Psoas muscle (tissue), 8 donors: ENCODE measurements around the gene FAM47A. TPM values are rescaled to one million over a fixed set of nuclear protein-coding genes. Genes with fewer than 3 reads are reported as not detected.
A peak's percentile ranks its signal among the peaks of the same experiment; 100 is the strongest.

Experiments
- ATAC-seq, 4 donors: fragments of 200-7000 bp; cut with Tn5 transposase; one replicate each; pipeline ENCODE4 v1.9.1; 2020; ENCODE audit warnings: moderate library complexity in 3 of 4, mild to moderate bottlenecking in 2 of 4
- DNase-seq, 2 donors: peaks; one replicate each; pipeline ENCODE4 v3.0.0-alpha.2; 2020
- H3K27ac ChIP-seq: fragments of 200-600 bp; one replicate; pipeline ENCODE4 v1.8.0; 2022
- H3K27me3 ChIP-seq, 3 donors: fragments of 200-600 bp in 1 of 3; one replicate each; pipeline versions ENCODE4 v1.6.1 to v1.8.0; 2013 to 2022; ENCODE audit warnings: low read length in 2 of 3, mild to moderate bottlenecking in 2 of 3, moderate library complexity in 1 of 3; ENCODE audit not compliant: insufficient read depth in 3 of 3
- H3K36me3 ChIP-seq, 2 donors: fragments of 200-600 bp in 1 of 2; one replicate each; pipeline versions ENCODE4 v1.6.1 to v1.8.0; 2013 to 2022; ENCODE audit warnings: low read depth in 1 of 2, mild to moderate bottlenecking in 1 of 2, moderate library complexity in 1 of 2; ENCODE audit not compliant: insufficient read depth in 1 of 2
- H3K4me1 ChIP-seq: fragments of 200-600 bp; one replicate; pipeline ENCODE4 v1.8.0; 2022
- H3K4me3 ChIP-seq: fragments of 200-600 bp; one replicate; pipeline ENCODE4 v1.8.0; 2022; ENCODE audit warnings: mild to moderate bottlenecking
- H3K9me3 ChIP-seq: fragments of 200-600 bp; one replicate; pipeline ENCODE4 v1.8.0; 2022
- WGBS, 3 donors: extraction: QIAGEN DNeasy Blood & Tissue Kit; methylation state at CpG; one replicate each; pipeline versions ENCODE4 v1.1.6 to v1.1.7; 2013; 5-methylcytosine and 5-hydroxymethylcytosine counted together
- intact Hi-C, 2 donors: fragments of 100-400 bp; cut with DNase I; formaldehyde crosslinking; loops; one replicate each; pipeline versions ENCODE4 v1.11.0 to v1.14.2; 2022
- long read RNA-seq, 2 donors: library from polyadenylated mRNA; unstranded; transcript quantifications; one replicate each; pipeline ENCODE4 v2.0.0, GENCODE V29; 2021
- polyA plus RNA-seq, 3 donors: library from polyadenylated mRNA; stranded (reverse); fragments of 200-250 nt; gene quantifications; one replicate each; pipeline ENCODE4 v1.2.3, GENCODE V29; 2013
- total RNA-seq, 4 donors: library from RNA; stranded (reverse); fragmentation: NEBNext Ultra II Directional in 2 of 4; extraction: Animal tissue kit (Norgen Biotek cat#: 25700) in 2 of 4; gene quantifications; one replicate each; pipeline versions ENCODE4 v1.2.1 to v1.2.4, GENCODE V29; 2021 to 2023
- TF ChIP-seq, protein P1 (sequence below): fragments of 200-600 bp; IDR thresholded peaks from one replicate; pipeline ENCODE4 v1.8.0; 2022; ENCODE audit warnings: antibody characterized with exemption
- donor health status: healthy with polysubstance abuse.
- donor health status: DM: no; HTN: no; CAD: no; lungs with moderate emphysema.
- donor health status: Bipolar disorder and iron deficiency.
- donor health status: healthy.
- donor health status: DM: yes; HTN: yes; CAD: no.
- donor health status: DM: no; HTN: no; CAD: no.
- donor health status: DM: no; HTN: no; CAD: no.
- donor health status: DM: yes; HTN: yes; CAD: no.

The FAM47A gene
- total RNA-seq = not detected
- not detected for polyA plus RNA-seq
- long read RNA-seq, donor 1 = 0 reads
- long read RNA-seq, donor 2 = 0 reads

DNA sequence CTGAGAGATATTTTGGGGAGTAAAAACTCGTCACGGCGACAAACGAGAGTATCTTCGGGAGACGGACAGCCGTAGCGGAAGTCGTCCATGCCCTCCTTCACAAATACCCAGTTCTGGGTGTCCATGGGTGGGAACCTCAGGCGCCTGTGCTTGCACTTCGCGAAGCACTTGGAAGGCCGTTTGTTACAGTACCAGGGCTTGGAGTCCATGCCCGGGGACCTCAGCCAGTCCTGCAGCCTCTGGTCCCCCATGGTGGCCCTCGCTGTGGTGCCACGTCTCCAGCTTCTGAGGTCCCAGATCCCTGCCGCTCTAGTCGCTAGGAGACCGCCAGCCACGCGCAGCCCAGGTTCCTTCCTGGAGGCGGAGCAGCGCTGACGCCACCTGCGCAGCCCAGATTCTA lies at the start of gene FAM47A:
Gene FAM47A, minus strand, starts transcription at position 287 of the 400 bp plus-strand sequence. Its CDS starts 36 bp downstream, at position 251.
- H3K36me3 ChIP-seq = no peaks in the 10 kb centered on the region
- no peaks in the 10 kb centered on the region for H3K9me3 ChIP-seq
- no peak within 1 kb of the TSS for H3K27ac ChIP-seq
- H3K27me3 ChIP-seq = no peaks in the 10 kb centered on the region
- no peaks in the 10 kb centered on the region for H3K4me1 ChIP-seq
- ATAC-seq (no peak), DNase-seq (peak in 1 of 2 donors; percentile 19)
- H3K4me3 ChIP-seq = no peak within 1 kb of the TSS
- TF ChIP-seq, protein P1, sequence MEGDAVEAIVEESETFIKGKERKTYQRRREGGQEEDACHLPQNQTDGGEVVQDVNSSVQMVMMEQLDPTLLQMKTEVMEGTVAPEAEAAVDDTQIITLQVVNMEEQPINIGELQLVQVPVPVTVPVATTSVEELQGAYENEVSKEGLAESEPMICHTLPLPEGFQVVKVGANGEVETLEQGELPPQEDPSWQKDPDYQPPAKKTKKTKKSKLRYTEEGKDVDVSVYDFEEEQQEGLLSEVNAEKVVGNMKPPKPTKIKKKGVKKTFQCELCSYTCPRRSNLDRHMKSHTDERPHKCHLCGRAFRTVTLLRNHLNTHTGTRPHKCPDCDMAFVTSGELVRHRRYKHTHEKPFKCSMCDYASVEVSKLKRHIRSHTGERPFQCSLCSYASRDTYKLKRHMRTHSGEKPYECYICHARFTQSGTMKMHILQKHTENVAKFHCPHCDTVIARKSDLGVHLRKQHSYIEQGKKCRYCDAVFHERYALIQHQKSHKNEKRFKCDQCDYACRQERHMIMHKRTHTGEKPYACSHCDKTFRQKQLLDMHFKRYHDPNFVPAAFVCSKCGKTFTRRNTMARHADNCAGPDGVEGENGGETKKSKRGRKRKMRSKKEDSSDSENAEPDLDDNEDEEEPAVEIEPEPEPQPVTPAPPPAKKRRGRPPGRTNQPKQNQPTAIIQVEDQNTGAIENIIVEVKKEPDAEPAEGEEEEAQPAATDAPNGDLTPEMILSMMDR = no peak
- WGBS, 3 donors = 79 to 98% (median 90%) methylated on average over 20 to 25 of the region's 25 CpGs
- intact Hi-C loops = no loop called here

DNA sequence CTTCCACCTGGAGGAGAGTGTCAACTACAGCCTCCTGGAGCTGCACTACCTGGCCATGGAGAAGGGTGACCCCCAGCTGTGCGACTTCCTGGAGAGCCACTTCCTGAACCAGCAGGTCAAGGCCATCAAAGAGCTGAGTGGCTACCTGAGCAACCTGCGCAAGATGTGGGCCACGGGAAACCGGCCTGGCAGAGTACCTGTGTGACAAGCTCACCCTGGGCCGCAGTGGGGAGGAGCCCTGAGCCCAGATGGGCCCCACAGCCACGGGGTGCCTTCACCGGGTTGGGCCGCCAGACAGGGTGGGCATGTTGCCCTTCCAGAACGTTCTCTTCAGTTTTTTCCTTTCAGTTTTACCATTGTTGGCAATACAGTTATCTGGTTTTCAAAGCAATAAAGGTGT lies 15.2 kb upstream of the FAM47A start:
- no peak overlapping the region for H3K4me3 ChIP-seq
- 80 to 90% (median 87%) methylated on average over 8 to 9 of the region's 9 CpGs for WGBS, 3 donors
- DNase-seq (no peak), ATAC-seq (no peak)
- H3K4me1 ChIP-seq = no peaks in the 10 kb centered on the region
- H3K9me3 ChIP-seq = no peaks in the 10 kb centered on the region
- no peak overlapping the region for H3K27ac ChIP-seq
- no peaks in the 10 kb centered on the region for H3K36me3 ChIP-seq
- TF ChIP-seq, protein P1 = no peak
- intact Hi-C loops = no loop called here
- H3K27me3 ChIP-seq = no peaks in the 10 kb centered on the region

GRCh38 chrX:34146906-34147305 lies 14.8 kb upstream of the FAM47A start:
- intact Hi-C loops = no loop called here
- Histone ChIP-seq H3K27me3 (no peaks in the 10 kb centered on the region), H3K4me3 (no peak overlapping the region), H3K4me1 (no peaks in the 10 kb centered on the region), H3K9me3 (no peaks in the 10 kb centered on the region), H3K36me3 (no peaks in the 10 kb centered on the region), H3K27ac (no peak overlapping the region)
- 74 to 97% (median 95%) methylated on average over 22 to 30 of the region's 30 CpGs for WGBS, 3 donors
- ATAC-seq = no peak
- TF ChIP-seq, protein P1 = no peak
- DNase-seq = no peak

DNA sequence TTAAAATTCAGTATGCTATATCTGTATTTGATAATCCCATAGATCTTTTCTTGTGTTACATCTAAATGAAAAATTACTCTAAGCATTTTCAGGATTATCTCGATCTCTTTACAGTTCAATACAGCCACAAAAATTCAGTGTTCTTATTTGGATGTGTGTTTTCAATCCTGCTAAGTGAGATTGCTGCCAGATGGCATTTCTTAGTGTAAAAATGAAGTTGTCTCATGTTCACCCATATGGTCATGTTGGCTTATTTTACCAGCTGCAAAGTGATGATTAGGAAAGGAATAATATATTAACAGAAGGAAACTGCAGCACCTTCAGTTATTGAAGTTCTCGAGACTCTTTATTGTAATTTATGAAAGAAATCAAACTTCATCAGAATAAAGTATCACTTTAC lies 12.1 kb upstream of the FAM47A start:
- Histone ChIP-seq H3K9me3 (no peaks in the 10 kb centered on the region), H3K4me1 (no peaks in the 10 kb centered on the region), H3K4me3 (no peak overlapping the region), H3K27me3 (no peaks in the 10 kb centered on the region), H3K27ac (no peak overlapping the region), H3K36me3 (no peaks in the 10 kb centered on the region)
- 40 to 59% (median 42%) methylated on average over 2 of the region's 2 CpGs for WGBS, 3 donors
- intact Hi-C loops = no loop called here
- DNase-seq (no peak), ATAC-seq (no peak)
- TF ChIP-seq, protein P1 = no peak

DNA sequence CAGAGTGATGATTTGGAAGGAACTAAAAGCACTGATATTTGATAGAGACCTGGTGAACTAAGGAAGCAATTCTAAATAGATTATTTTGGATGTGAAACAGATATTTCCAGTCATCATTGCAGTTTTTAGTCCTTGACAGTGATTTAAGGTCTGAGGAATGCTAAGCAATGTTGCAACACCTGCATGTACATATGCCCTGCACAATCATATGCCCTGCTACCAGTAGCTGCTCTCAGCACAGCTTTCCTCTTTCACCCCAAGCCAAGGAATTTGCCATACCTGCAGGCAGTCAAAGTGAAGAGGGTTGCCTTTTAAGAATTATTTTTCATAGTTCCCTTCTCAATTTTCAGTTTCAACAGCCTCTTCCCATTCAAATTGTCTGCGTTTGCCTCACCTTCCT lies 8.7 kb upstream of the FAM47A start:
- intact Hi-C loops = no loop called here
- H3K27me3 ChIP-seq = no peaks in the 10 kb centered on the region
- no peaks in the 10 kb centered on the region for H3K36me3 ChIP-seq
- DNase-seq (no peak), ATAC-seq (no peak)
- H3K4me3 ChIP-seq = no peak overlapping the region
- H3K9me3 ChIP-seq = no peaks in the 10 kb centered on the region
- 55 to 82% (median 57%) methylated on average over 1 of the region's 1 CpG for WGBS, 3 donors
- H3K4me1 ChIP-seq = no peaks in the 10 kb centered on the region
- no peak overlapping the region for H3K27ac ChIP-seq
- TF ChIP-seq, protein P1 = no peak
